Testis (tissue), 2 donors: ENCODE measurements around the gene WNK2.

Experiments
- POLR2A ChIP-seq: fragments of 450-650 bp; IDR thresholded peaks from one replicate; pipeline ENCODE4 v1.6.1; 2017; ENCODE audit warnings: antibody characterized with exemption, mild to moderate bottlenecking, moderate library complexity
- TF ChIP-seq, protein P1 (sequence below), 3 experiments: fragments of 450-650 bp in 2 of 3; fragments of 200-600 bp in 1 of 3; sonication (generic) in 1 of 3; IDR thresholded peaks; one replicate each; pipeline ENCODE4 v1.5.1; 2016 to 2019; ENCODE audit warnings: antibody characterized with exemption in 3 of 3, mild to moderate bottlenecking in 2 of 3, moderate library complexity in 1 of 3

DNA sequence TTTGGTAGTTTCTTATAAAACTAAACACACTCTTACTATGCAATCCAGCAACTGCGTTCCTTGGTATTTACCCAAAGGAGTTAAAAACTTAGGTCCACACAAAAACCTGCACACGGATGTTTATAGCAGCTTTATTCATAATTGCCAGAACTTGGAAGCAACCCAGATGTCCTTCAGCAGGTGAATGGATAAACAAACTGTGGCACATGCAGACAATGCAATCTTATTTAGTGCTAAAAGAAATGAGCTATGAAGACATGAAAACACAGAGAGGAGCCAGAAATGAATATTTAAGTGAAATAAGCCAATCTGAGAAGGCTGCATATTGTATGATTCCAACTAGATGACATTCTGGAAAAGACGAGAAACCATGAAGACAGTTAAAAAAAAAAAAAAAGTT is 10.7 kb downstream of the WNK2 start:
- TF ChIP-seq POLR2A: no peak
- TF ChIP-seq, protein P1, sequence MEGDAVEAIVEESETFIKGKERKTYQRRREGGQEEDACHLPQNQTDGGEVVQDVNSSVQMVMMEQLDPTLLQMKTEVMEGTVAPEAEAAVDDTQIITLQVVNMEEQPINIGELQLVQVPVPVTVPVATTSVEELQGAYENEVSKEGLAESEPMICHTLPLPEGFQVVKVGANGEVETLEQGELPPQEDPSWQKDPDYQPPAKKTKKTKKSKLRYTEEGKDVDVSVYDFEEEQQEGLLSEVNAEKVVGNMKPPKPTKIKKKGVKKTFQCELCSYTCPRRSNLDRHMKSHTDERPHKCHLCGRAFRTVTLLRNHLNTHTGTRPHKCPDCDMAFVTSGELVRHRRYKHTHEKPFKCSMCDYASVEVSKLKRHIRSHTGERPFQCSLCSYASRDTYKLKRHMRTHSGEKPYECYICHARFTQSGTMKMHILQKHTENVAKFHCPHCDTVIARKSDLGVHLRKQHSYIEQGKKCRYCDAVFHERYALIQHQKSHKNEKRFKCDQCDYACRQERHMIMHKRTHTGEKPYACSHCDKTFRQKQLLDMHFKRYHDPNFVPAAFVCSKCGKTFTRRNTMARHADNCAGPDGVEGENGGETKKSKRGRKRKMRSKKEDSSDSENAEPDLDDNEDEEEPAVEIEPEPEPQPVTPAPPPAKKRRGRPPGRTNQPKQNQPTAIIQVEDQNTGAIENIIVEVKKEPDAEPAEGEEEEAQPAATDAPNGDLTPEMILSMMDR (IDR thresholded peaks at IDR 0.05): no peak
